EH (cell line): ENCODE data around the gene CLEC10A.
"Not testable (repeated sequence)": the region's sequence is repeated elsewhere in the genome, so short reads cannot be mapped to it uniquely, and the experiment has no call there.

Experiments used
- DNase-seq: peaks from one replicate; pipeline ENCODE4 v3.0.0-alpha.2; 2015; ENCODE audit warnings: low read depth

CLEC10A gene

GRCh38 chr17:7072406-7072805 is 7.6 kb downstream of the CLEC10A start:
- no peak for DNase-seq

DNA sequence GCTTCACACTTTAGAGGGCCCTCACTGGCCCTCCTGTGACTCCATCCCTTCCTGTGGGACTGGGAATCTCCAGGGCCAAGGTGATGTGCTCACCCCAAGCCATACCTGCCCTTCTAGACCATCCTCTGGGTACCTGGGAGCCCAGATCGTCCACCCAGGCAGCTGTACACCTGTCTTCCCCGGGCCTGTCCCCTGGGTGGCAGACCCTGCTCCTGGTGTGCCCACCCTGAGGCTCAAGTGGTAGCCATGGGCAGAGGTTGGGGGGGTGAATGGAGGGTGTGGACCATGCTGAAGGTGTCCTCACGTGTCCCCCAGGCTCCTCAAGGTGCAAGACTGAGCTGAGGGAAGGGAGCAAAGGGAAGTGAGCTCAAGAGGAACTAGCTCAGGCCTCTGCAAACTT is 9.3 kb downstream of the CLEC10A start:
- no peak for DNase-seq

DNA sequence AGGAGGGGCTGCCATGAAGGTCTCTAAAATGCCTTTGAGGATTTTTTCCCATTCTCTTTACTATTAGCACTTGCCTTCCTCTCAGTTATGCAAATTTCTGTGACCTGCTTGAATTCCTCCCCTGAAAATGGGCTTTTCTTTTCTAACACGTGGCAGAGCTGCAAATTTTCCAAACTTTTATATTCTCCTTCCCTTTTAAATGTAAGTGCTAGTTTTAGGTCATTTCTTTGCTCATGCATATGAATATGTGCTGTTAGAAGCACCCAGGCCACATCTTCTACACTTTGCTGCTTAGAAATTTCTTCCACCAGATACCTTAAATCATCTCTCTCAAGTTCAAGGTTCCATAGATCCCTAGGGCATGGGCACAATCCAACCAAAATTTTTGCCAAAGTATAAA is 11.8 kb downstream of the CLEC10A start:
- no peak for DNase-seq

- no peak for DNase-seq
Observed at GRCh38 chr17:7067198-7067597, 12.9 kb downstream of the CLEC10A start.

DNA sequence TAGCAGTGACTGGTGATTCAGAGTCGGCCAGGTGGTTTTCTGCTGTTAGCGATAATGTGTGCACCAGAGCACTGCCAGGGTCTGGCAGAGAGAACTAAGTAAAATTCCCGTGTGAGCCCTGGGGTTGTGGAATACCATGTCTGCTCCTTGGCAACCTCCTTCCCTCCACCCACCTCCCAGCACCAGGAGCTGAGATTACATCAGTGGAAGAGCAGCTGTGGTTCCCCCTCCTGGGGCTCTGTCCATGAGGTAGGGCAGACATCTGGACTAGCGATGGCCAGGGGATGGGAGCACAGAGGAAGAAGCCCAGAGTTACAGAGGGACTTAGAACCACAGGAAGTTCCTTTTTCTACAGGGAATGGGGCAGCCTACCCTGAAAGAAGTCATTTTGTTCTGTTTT is 15.8 kb downstream of the CLEC10A start:
- DNase-seq, result no peak

DNA sequence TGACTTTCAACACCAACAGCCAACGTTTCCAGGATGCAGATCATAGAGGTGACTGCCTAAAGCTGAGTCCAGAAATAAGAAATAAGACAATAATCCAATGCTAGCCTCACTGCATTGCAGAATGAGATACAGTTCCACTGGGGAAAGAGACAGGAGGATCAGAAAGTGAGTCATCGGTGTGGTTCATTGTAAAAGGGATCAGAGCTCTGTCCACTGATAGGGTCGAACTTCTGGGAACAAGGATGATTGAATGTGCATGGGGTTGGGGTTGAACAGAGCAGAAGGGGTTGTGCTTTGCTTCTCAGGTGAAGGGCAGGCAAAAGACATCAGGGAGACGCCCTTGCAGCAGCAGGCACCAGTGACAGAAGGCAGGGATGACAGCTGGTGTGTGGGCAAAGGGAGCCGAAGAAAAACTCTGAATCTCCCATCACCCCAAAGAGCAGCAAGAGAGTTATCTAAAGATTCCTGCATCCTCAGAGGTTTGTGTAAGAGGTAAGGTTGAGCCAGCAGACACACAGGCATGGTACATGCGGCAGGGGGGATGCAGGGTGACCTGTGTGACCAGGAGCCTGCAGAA is 16.4 kb downstream of the CLEC10A start:
- DNase-seq, result no peak

- no peak for DNase-seq
Observed at GRCh38 chr17:7060165-7060891, 19.7 kb downstream of the CLEC10A start.

- DNase-seq, result peak; percentile 30
Observed at GRCh38 chr17:7058831-7059447, 21.1 kb downstream of the CLEC10A start.

GRCh38 chr17:7056386-7056785 is 23.7 kb downstream of the CLEC10A start:
- peak; percentile 40 for DNase-seq

GRCh38 chr17:7050583-7050982 is 29.5 kb downstream of the CLEC10A start:
- not testable (repeated sequence) for DNase-seq

DNA sequence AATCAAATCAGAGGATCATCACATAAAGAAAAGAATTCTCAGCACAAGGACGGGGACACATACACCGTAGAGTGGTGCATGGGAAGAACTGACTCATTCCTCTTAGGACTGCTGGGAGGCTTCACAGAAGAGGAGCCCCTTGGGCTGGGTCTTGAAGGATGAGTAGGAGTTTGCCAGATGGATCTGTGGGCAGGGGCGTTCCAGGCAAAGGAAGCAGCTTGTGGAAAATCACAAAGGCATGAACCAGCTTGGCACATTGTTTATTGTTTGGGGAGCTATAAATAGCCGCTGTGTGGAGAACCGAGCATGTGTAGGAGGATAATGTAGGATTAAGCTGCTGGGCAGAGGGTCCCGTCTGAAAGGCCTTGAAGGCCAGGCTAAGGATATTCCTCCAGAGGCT is 31.1 kb downstream of the CLEC10A start:
- no peak for DNase-seq

DNA sequence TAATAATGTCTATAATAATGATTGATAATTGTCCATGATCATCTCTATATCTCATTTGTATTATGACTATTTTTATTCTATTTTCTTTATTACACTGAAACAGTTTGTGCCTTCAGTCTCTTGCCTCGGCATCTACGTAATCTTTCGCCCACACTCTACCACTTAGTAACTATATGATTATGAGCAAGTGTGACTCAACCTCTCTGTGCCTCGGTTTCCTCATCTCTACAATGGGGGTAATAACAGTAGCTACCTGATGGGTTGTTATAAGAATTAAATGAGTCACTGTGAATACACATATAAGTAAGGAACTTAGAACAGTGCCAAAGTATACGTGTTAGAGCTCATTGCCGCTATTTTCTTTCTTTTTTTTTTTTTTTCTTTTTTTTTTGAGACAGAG is 32.5 kb downstream of the CLEC10A start:
- no peak for DNase-seq

DNA sequence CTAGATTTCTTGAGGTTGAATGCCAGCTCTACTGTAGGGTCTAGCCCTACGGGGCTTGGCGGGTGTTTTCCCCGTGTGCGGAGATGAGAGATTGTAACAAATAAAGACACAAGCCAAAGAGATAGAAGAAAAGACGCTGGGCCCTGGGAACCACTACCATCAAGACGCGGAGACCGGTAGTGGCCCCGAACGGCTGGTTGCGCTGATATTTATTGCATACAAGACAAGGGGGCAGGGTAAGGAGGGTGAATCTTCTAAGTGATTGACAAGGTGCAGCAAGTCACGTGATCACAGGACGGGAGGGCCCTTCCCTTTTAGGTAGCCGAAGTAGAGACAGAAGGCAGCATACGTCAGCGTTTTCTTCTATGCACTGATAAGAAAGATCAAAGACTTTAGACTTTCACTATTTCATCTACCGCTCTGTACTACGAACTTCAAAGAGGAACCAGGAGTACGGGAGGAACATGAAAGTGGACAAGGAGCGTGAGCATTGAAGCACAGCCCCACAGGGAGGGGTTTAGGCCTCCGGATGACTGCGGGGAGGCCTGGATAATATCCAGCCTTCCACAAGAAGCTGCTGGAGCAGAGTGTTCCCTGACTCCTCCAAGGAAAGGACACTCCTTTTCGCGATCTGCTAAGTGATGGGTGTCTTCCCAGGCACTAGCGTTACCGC is 33.2 kb downstream of the CLEC10A start:
- DNase-seq, result not testable (repeated sequence)

- no peak for DNase-seq
Observed at GRCh38 chr17:7046127-7046724, 33.8 kb downstream of the CLEC10A start.

- peak; percentile 75 for DNase-seq
Observed at GRCh38 chr17:7045492-7046126, 34.4 kb downstream of the CLEC10A start.

GRCh38 chr17:7043497-7044198 is 36.4 kb downstream of the CLEC10A start, which contains the start of gene SLC16A11:
TSS of gene SLC16A11 (minus strand) at chr17:7044092. CDS start at chr17:7043513, 579 bp downstream.
- DNase-seq, result peak; percentile 38

GRCh38 chr17:7043182-7043496 is 36.9 kb downstream of the CLEC10A start:
- no peak for DNase-seq

DNA sequence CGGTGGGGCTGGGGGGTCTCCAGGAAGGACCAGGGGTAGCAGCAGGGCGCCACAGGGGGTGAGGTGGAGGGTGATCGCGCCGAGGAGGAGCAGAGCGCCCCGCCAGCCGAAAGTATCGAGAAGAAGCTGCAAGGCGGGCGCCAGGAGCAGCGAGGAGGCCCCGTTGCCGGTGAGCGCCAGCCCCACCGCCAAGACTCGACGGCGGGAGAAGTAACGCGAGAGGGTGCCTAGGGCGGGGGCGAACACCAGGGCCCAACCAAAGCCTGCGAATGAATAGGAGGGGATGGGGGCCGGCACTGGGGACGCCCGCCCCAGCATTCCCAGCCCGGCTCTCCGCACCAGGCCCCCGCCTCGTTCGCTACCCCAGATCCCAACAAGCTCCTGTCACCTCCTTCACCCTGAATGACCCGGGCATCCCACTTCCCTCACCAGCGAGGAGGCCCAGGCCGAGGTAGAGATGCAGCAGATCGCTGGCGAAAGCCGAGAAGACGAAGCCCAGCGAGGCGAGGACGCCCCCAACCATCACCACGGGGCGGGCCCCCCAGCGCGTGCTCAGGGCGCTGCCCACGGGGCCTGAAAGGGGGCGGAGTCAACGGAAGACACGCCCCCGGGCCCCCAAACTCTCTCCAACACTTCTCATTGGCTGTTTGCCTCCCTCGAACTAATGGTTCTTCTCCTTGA is 37.4 kb downstream of the CLEC10A start:
- DNase-seq, result no peak

GRCh38 chr17:7041607-7042500 is 38.2 kb downstream of the CLEC10A start:
- no peak for DNase-seq

DNA sequence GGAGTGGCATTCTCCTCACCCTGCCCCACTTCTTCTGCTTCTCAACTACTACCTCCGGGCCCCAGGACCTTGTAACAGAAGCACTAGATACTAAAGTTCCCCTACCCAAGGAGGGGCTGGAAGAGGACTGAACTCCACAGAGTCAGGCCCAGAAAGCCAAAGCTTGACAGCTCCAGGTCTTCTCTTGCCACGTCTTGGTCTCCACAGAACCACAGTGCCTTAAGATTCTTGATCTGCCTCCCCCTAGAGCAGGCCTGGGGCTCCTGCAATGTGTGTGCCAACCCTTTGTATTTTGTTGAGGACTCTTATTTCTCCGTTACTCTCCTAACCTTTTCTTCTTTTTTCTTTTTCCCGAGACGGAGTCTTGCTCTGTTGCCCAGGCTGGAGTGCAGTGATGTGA is 40.2 kb downstream of the CLEC10A start:
- DNase-seq, result no peak
